LNCaP clone FGC (cell line): Measurements from ENCODE around the gene MXD3.

Experiments used
- DNase-seq: peaks from one replicate; pipeline ENCODE4 v3.0.0-alpha.2; 2011; ENCODE audit warnings: low read depth
- H3K4me3 ChIP-seq: 2 replicates; pipeline ENCODE4 v1.5.1; 2011; ENCODE audit warnings: mild to moderate bottlenecking, low read depth, low read length, control low read depth
- CTCF ChIP-seq: IDR thresholded peaks from 2 replicates; pipeline ENCODE4 v1.5.1; 2012; ENCODE audit warnings: mild to moderate bottlenecking; ENCODE audit not compliant: control insufficient read depth, insufficient read depth; ENCODE audit errors: extremely low read depth

Gene MXD3

GRCh38 chr5:177332031-177332895, 20.6 kb upstream of the MXD3 start:
- no peak for TF ChIP-seq CTCF
- no peak for DNase-seq
- no peak overlapping the region for H3K4me3 ChIP-seq

GRCh38 chr5:177330991-177331842, 19.5 kb upstream of the MXD3 start:
- TF ChIP-seq CTCF, result no peak
- H3K4me3 ChIP-seq, result no peak overlapping the region
- DNase-seq, result no peak

GRCh38 chr5:177329883-177330282, 18.2 kb upstream of the MXD3 start:
- no peak for TF ChIP-seq CTCF
- DNase-seq, result no peak
- no peak overlapping the region for H3K4me3 ChIP-seq

GRCh38 chr5:177328545-177329231, 17.0 kb upstream of the MXD3 start:
- DNase-seq, result no peak
- H3K4me3 ChIP-seq, result no peak overlapping the region
- no peak for TF ChIP-seq CTCF

GRCh38 chr5:177327539-177328522, 16.1 kb upstream of the MXD3 start:
- no peak for DNase-seq
- no peak for TF ChIP-seq CTCF
- no peak overlapping the region for H3K4me3 ChIP-seq
